Stimulated activated CD8-positive, alpha-beta memory T cell treated with anti-CD3 and anti-CD28 coated beads, Interleukin-12 subunit alpha, Interleukin-12 subunit beta, amount 100 ng/mL, for 1 hour (primary cell): ENCODE measurements around the gene LYG2.
"Not testable (repeated sequence)": the region's sequence is repeated elsewhere in the genome, so short reads cannot be mapped to it uniquely, and the experiment has no call there.

Experiments used
- DNase-seq: peaks from one replicate; pipeline ENCODE4 v3.0.0-alpha.2; 2020; ENCODE audit warnings: low read depth

LYG2 gene

DNA sequence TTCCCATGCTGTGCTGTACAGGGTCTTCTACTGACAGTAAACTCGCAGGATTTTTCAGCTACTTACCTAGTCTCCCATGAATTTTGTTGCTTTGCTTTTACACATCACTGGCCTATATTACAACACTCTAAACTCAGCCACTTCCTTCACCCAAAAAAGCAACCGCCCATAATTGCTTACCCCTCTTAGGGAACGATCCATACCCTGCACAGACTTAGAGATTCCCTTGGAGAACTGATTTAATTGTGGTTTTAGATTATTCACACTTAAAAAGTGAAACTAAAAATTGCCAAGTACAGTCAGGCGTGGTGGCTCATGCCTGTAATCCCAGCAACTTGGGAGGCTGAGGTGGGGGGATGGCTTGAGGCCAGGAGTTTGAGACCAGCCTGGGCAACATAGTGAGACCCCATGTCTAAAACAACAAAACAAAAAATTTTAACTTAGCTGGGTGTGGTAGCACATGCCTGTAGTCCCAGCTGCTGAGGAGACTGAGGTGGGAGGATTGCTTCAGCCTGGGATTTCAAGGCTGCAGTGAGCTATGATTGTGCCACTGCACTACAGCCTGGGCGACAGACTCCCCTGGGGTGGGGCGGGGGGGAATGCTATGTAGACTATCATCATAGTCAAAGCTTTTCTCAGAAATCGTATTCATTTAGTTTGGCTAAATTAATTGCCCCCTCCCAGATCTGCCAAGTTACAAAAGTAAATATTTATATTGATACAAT lies 55.2 kb downstream of the LYG2 start:
- DNase-seq = no peak

GRCh38 chr2:99198103-99198841 lies 57.2 kb downstream of the LYG2 start:
- DNase-seq = no peak

DNA sequence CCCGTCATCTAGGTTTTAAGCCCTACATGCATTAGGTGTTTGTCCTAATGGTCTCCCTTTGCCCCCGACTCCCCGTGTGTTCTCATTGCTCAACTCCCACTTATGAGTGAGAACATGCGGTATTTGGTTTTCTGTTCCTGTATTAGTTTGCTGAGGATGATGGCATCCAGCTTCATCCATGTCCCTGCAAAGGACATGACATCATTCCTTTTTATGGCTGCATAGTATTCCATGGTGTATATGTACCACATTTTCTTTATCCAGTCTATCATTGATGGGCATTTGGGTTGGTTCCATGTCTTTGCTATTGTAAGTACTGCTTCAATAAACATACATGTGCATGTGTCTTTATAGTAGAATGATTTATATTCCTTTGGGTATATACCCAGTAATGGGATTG lies 63.1 kb downstream of the LYG2 start:
- not testable (repeated sequence) for DNase-seq
